ENCODE results near the gene MTFR2.

The MTFR2 gene

GRCh38 chr6:136181512-136181833, 68.6 kb downstream of the MTFR2 start:
- no peak for DNase-seq
